ENCODE data around the gene CDK15.

CDK15 gene

GRCh38 chr2:201765799-201766198 is 40.5 kb upstream of the CDK15 start:
- TF ChIP-seq, protein P1, sequence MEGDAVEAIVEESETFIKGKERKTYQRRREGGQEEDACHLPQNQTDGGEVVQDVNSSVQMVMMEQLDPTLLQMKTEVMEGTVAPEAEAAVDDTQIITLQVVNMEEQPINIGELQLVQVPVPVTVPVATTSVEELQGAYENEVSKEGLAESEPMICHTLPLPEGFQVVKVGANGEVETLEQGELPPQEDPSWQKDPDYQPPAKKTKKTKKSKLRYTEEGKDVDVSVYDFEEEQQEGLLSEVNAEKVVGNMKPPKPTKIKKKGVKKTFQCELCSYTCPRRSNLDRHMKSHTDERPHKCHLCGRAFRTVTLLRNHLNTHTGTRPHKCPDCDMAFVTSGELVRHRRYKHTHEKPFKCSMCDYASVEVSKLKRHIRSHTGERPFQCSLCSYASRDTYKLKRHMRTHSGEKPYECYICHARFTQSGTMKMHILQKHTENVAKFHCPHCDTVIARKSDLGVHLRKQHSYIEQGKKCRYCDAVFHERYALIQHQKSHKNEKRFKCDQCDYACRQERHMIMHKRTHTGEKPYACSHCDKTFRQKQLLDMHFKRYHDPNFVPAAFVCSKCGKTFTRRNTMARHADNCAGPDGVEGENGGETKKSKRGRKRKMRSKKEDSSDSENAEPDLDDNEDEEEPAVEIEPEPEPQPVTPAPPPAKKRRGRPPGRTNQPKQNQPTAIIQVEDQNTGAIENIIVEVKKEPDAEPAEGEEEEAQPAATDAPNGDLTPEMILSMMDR (IDR thresholded peaks at IDR 0.05; ENCODE audit: low read depth, low read length): no peak
- Histone ChIP-seq H3K36me3 (peaks cover 18% of the 10 kb centered on the region), H3K27me3 (ENCODE audit: insufficient read depth, low read depth, severe bottlenecking) (no peaks in the 10 kb centered on the region), H3K27ac (no peak overlapping the region), H3K4me3 (ENCODE audit: low read depth, low read length) (no peak overlapping the region), H3K9me3 (ENCODE audit: severe bottlenecking) (no peaks in the 10 kb centered on the region)
- DNase-seq: no peak

GRCh38 chr2:201768918-201769317 is 37.4 kb upstream of the CDK15 start:
- Histone ChIP-seq H3K9me3 (ENCODE audit: severe bottlenecking) (no peaks in the 10 kb centered on the region), H3K36me3 (peaks cover 10% of the 10 kb centered on the region), H3K27me3 (ENCODE audit: insufficient read depth, low read depth, severe bottlenecking) (no peaks in the 10 kb centered on the region), H3K27ac (no peak overlapping the region; the same call in 1 of the 2 replicates), H3K4me3 (ENCODE audit: low read depth, low read length) (no peak overlapping the region)
- TF ChIP-seq, protein P1 (IDR thresholded peaks at IDR 0.05; ENCODE audit: low read depth, low read length): no peak
- no peak for DNase-seq

DNA sequence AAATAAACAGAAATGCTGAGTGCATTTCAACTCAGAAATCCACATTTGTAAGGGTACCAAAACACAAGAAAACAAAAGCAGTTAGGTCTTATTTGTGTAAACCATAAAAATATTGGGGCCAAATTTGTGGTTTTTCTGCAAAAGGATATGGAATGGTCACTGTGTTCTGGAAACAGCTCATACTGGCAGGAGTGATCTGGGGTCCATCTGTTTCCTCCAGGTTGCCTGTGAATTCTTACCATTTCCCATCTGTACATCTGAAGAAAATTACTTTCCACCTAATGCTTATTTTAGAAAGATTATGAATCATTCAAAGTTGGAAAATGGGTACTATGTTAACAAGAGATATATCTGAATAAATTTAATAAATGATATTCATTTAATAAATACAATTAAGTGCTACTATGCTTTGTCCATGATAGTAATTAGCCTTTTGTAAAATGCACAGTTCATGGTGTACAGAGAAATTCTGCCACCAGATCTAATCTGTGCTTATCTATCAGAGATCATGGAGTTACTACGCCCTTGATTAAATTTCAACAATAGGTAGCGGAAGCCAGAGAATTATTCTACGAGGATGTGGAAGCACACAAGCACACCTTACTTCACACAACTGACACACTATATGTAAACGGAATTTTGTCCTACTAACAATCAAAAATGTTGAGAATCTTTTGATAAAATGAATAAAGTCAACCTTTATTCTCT is 36.5 kb upstream of the CDK15 start:
- H3K27ac ChIP-seq: peak overlapping the region; percentile 5
- no peak for DNase-seq
- TF ChIP-seq, protein P1 (IDR thresholded peaks at IDR 0.05; ENCODE audit: low read depth, low read length): no peak
- H3K4me3 ChIP-seq (ENCODE audit: low read depth, low read length): no peak overlapping the region
- no peaks in the 10 kb centered on the region for H3K9me3 ChIP-seq (ENCODE audit: severe bottlenecking)
- H3K27me3 ChIP-seq (ENCODE audit: insufficient read depth, low read depth, severe bottlenecking): no peaks in the 10 kb centered on the region
- H3K36me3 ChIP-seq: peaks cover 10% of the 10 kb centered on the region

GRCh38 chr2:201773990-201774389 is 32.3 kb upstream of the CDK15 start:
- TF ChIP-seq, protein P1 (IDR thresholded peaks at IDR 0.05; ENCODE audit: low read depth, low read length): no peak
- no peaks in the 10 kb centered on the region for H3K9me3 ChIP-seq (ENCODE audit: severe bottlenecking)
- H3K27me3 ChIP-seq (ENCODE audit: insufficient read depth, low read depth, severe bottlenecking): no peaks in the 10 kb centered on the region
- no peak overlapping the region for H3K4me3 ChIP-seq (ENCODE audit: low read depth, low read length)
- DNase-seq: no peak
- no peak overlapping the region for H3K27ac ChIP-seq
- H3K36me3 ChIP-seq: no peaks in the 10 kb centered on the region

DNA sequence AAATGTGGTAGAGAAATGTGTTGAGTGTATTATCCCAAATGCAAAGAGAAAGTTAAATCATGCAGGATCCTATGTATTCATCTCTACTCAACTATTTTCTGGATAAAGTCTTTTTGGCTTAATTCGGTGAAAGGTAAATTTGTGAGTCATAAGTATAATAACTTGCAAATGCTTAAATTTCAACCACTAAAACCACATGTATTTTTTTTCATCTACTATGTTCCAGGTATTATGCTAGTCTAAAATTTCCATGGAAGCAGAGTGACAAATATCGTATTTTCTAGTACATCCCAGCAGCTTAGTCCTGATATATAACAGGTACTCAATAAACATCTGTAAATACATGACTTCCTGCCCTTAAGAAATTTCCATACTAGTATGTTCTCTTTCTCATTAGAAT is 31.8 kb upstream of the CDK15 start:
- H3K27me3 ChIP-seq (ENCODE audit: insufficient read depth, low read depth, severe bottlenecking): no peaks in the 10 kb centered on the region
- no peaks in the 10 kb centered on the region for H3K36me3 ChIP-seq
- H3K27ac ChIP-seq: no peak overlapping the region
- DNase-seq: no peak
- TF ChIP-seq, protein P1 (IDR thresholded peaks at IDR 0.05; ENCODE audit: low read depth, low read length): no peak
- H3K9me3 ChIP-seq (ENCODE audit: severe bottlenecking): no peaks in the 10 kb centered on the region
- no peak overlapping the region for H3K4me3 ChIP-seq (ENCODE audit: low read depth, low read length)

- no peak overlapping the region for H3K27ac ChIP-seq
- H3K4me3 ChIP-seq (ENCODE audit: low read depth, low read length): no peak overlapping the region
- DNase-seq: no peak
- TF ChIP-seq, protein P1 (IDR thresholded peaks at IDR 0.05; ENCODE audit: low read depth, low read length): no peak
- H3K9me3 ChIP-seq (ENCODE audit: severe bottlenecking): no peaks in the 10 kb centered on the region
- H3K27me3 ChIP-seq (ENCODE audit: insufficient read depth, low read depth, severe bottlenecking): no peaks in the 10 kb centered on the region
- H3K36me3 ChIP-seq: no peaks in the 10 kb centered on the region
Observed at GRCh38 chr2:201775326-201775725, 31.0 kb upstream of the CDK15 start.

Measured in WERI-Rb-1 (cell line).